ENCODE data around the gene JADE2.
"Not testable (repeated sequence)": the region's sequence is repeated elsewhere in the genome, so short reads cannot be mapped to it uniquely, and the experiment has no call there.

The JADE2 gene

DNA sequence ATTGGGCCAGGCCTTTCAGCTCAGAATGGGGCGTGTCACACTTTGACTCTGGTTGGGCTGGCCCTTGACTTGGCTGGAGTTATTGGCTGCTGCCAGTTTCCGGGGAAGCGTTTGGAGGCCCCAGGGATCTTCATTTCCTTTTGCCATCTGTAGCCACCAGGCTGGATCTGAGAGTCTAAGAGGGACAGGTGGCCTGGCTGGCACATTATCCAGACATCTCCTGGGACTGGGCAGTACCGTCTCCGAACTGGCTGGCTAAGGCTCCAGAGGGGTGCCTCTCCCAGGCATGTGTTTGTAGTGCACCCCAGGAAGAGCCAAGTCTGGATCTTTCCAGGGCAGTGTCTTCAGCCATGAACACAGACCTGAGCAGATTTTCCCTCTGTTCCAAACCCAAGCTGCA is 9.7 kb upstream of the JADE2 start:
- H3K9me3 ChIP-seq (ENCODE audit: low read length): no peaks in the 10 kb centered on the region
- H3K36me3 ChIP-seq (ENCODE audit: insufficient read depth, low read length): no peaks in the 10 kb centered on the region
- H3K4me1 ChIP-seq (ENCODE audit: insufficient read depth, low read length): no peaks in the 10 kb centered on the region
- peaks cover 5% of the 10 kb centered on the region for H3K27me3 ChIP-seq (ENCODE audit: insufficient read depth, low read length)
- H3K4me3 ChIP-seq (ENCODE audit: low read length): no peak overlapping the region
- H2AFZ ChIP-seq (ENCODE audit: low read depth, low read length): no peak overlapping the region

DNA sequence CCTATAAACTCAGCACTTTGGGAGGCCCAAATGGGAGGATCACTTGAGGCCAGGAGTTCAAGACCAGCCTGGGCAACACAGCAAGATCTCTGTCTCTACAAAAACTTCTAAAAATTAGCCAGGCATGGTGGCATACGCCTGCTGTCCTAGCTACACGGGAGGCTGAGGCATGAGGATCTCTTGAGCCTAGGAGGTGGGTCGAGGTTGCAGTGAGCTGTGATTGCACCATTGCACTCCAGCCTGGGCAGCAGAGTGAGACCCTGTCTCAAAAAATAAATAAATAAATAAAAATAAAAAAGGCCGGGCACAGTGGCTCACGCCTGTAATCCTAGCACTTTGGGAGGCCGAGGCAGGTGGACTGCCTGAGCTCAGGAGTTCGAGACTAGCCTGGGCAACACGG is 8.5 kb upstream of the JADE2 start:
- H3K36me3 ChIP-seq (ENCODE audit: insufficient read depth, low read length); H2AFZ ChIP-seq (ENCODE audit: low read depth, low read length); H3K9me3 ChIP-seq (ENCODE audit: low read length); H3K4me3 ChIP-seq (ENCODE audit: low read length); H3K4me1 ChIP-seq (ENCODE audit: insufficient read depth, low read length): not testable (repeated sequence)
- H3K27me3 ChIP-seq (ENCODE audit: insufficient read depth, low read length): peaks cover 10% of the 10 kb centered on the region

- no peak overlapping the region for H2AFZ ChIP-seq (ENCODE audit: low read depth, low read length)
- H3K36me3 ChIP-seq (ENCODE audit: insufficient read depth, low read length): no peaks in the 10 kb centered on the region
- H3K4me1 ChIP-seq (ENCODE audit: insufficient read depth, low read length): no peaks in the 10 kb centered on the region
- H3K27me3 ChIP-seq (ENCODE audit: insufficient read depth, low read length): peaks cover 12% of the 10 kb centered on the region
- no peaks in the 10 kb centered on the region for H3K9me3 ChIP-seq (ENCODE audit: low read length)
- no peak overlapping the region for H3K4me3 ChIP-seq (ENCODE audit: low read length)
These were observed 7.9 kb upstream of the JADE2 start for GRCh38 chr5:134517553-134517952.

- H2AFZ ChIP-seq (ENCODE audit: low read depth, low read length): no peak overlapping the region
- H3K36me3 ChIP-seq (ENCODE audit: insufficient read depth, low read length): no peaks in the 10 kb centered on the region
- no peaks in the 10 kb centered on the region for H3K9me3 ChIP-seq (ENCODE audit: low read length)
- H3K4me3 ChIP-seq (ENCODE audit: low read length): no peak overlapping the region
- peaks cover 4% of the 10 kb centered on the region for H3K4me1 ChIP-seq (ENCODE audit: insufficient read depth, low read length)
- peaks cover 35% of the 10 kb centered on the region for H3K27me3 ChIP-seq (ENCODE audit: insufficient read depth, low read length)
These were observed 5.5 kb upstream of the JADE2 start for GRCh38 chr5:134519989-134520388.

GRCh38 chr5:134521841-134522240 is 3.6 kb upstream of the JADE2 start:
- Histone ChIP-seq H3K9me3 (ENCODE audit: low read length) (no peaks in the 10 kb centered on the region), H2AFZ (ENCODE audit: low read depth, low read length) (no peak overlapping the region), H3K36me3 (ENCODE audit: insufficient read depth, low read length) (no peaks in the 10 kb centered on the region), H3K4me3 (ENCODE audit: low read length) (no peak overlapping the region), H3K4me1 (ENCODE audit: insufficient read depth, low read length) (peaks cover 4% of the 10 kb centered on the region), H3K27me3 (ENCODE audit: insufficient read depth, low read length) (peaks cover 35% of the 10 kb centered on the region)

DNA sequence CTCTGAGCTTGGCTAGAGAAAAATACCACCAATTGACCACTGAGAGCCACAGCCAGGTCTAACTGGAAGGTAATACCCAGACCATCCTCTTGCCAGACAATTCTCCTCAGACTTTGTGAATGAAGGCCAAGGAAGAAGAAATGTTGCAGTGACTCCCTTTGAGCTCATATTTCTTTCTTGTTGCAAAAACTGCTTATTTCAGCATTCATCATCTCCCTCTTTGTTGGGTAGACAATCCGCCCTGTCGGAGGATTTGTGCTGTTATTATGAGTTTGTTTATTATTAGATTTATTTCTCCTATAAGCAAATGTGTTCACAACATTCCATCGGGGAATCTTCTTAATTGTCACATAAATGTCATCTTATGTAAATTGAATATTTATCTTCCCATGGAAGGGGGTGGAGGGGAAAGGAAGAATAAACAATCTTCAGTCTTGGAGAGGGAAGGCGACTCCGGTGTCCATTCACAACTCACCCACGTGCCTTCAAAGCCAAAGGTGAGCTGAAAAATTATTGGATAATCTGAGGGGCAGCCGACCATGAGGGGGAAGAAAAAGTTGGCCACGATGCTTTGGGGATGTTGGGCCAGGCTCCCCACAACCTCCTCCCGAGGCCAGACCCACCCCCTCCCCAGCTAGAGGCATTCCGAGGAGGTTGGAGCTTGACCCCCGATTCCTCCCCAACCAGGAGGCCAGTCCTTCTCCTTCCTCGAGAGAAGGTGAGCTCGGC is 1.8 kb upstream of the JADE2 start:
- no peaks in the 10 kb centered on the region for H3K9me3 ChIP-seq (ENCODE audit: low read length)
- H3K4me1 ChIP-seq (ENCODE audit: insufficient read depth, low read length): peaks cover 13% of the 10 kb centered on the region
- H3K27me3 ChIP-seq (ENCODE audit: insufficient read depth, low read length): peaks cover 36% of the 10 kb centered on the region
- H2AFZ ChIP-seq (ENCODE audit: low read depth, low read length): no peak overlapping the region
- H3K36me3 ChIP-seq (ENCODE audit: insufficient read depth, low read length): no peaks in the 10 kb centered on the region
- no peak overlapping the region for H3K4me3 ChIP-seq (ENCODE audit: low read length)

- H3K27me3 ChIP-seq (ENCODE audit: insufficient read depth, low read length): peaks cover 41% of the 10 kb centered on the region
- peak overlapping the region; percentile 59 for H2AFZ ChIP-seq (ENCODE audit: low read depth, low read length)
These were observed 1.1 kb upstream of the JADE2 start for GRCh38 chr5:134524272-134524825.

GRCh38 chr5:134525683-134526482 is 413 bp downstream of the JADE2 start:
- Histone ChIP-seq H3K4me3 (ENCODE audit: low read length) (peak overlapping the region; percentile 62), H2AFZ (ENCODE audit: low read depth, low read length) (peak overlapping the region; percentile 95), H3K36me3 (ENCODE audit: insufficient read depth, low read length) (no peaks in the 10 kb centered on the region), H3K27me3 (ENCODE audit: insufficient read depth, low read length) (peaks cover 35% of the 10 kb centered on the region), H3K9me3 (ENCODE audit: low read length) (no peaks in the 10 kb centered on the region), H3K4me1 (ENCODE audit: insufficient read depth, low read length) (peaks cover 26% of the 10 kb centered on the region)

More at GRCh38 chr5:134524272-134524825, 1.1 kb upstream of the JADE2 start:
- Histone ChIP-seq H3K36me3 (ENCODE audit: insufficient read depth, low read length) (no peaks in the 10 kb centered on the region), H3K4me1 (ENCODE audit: insufficient read depth, low read length) (peaks cover 13% of the 10 kb centered on the region), H3K4me3 (ENCODE audit: low read length) (peak overlapping the region; percentile 62), H3K9me3 (ENCODE audit: low read length) (no peaks in the 10 kb centered on the region)

- Histone ChIP-seq H2AFZ (ENCODE audit: low read depth, low read length) (peak overlapping the region; percentile 95), H3K9me3 (ENCODE audit: low read length) (no peaks in the 10 kb centered on the region), H3K4me1 (ENCODE audit: insufficient read depth, low read length) (peaks cover 29% of the 10 kb centered on the region), H3K27me3 (ENCODE audit: insufficient read depth, low read length) (peaks cover 30% of the 10 kb centered on the region), H3K4me3 (ENCODE audit: low read length) (peak overlapping the region; percentile 62), H3K36me3 (ENCODE audit: insufficient read depth, low read length) (no peaks in the 10 kb centered on the region)
These were observed 1.1 kb downstream of the JADE2 start for GRCh38 chr5:134526483-134527155.

GRCh38 chr5:134527156-134527960 is 1.9 kb downstream of the JADE2 start:
- Histone ChIP-seq H3K9me3 (ENCODE audit: low read length) (no peaks in the 10 kb centered on the region), H2AFZ (ENCODE audit: low read depth, low read length) (peak overlapping the region; percentile 95), H3K4me3 (ENCODE audit: low read length) (peak overlapping the region; percentile 62), H3K36me3 (ENCODE audit: insufficient read depth, low read length) (no peaks in the 10 kb centered on the region), H3K4me1 (ENCODE audit: insufficient read depth, low read length) (peaks cover 29% of the 10 kb centered on the region), H3K27me3 (ENCODE audit: insufficient read depth, low read length) (peaks cover 30% of the 10 kb centered on the region)

GRCh38 chr5:134527961-134528424 is 2.5 kb downstream of the JADE2 start:
- Histone ChIP-seq H3K4me3 (ENCODE audit: low read length) (peak overlapping the region; percentile 62), H3K36me3 (ENCODE audit: insufficient read depth, low read length) (no peaks in the 10 kb centered on the region), H2AFZ (ENCODE audit: low read depth, low read length) (peak overlapping the region; percentile 15), H3K27me3 (ENCODE audit: insufficient read depth, low read length) (peaks cover 25% of the 10 kb centered on the region), H3K4me1 (ENCODE audit: insufficient read depth, low read length) (peaks cover 29% of the 10 kb centered on the region), H3K9me3 (ENCODE audit: low read length) (no peaks in the 10 kb centered on the region)

DNA sequence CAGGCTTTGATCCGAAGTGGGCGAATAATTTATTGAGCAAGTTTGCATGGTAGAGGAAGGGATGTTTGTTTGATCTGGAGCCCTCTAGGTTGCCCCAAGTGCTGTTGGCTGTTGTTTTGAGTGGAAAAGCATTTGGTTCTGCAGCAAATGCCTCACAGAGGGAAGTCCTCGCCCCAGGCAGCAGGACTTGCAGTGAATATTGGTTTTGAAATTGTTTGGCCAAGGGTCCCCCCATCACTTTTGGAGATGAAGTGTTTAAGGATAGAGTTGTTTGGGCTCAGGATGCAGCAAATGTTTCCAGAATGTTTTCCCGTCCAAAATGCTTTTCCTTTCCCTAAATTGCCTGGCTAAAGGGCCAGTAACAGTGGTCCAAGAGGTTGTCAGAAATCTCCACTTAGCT is 3.1 kb downstream of the JADE2 start:
- no peaks in the 10 kb centered on the region for H3K36me3 ChIP-seq (ENCODE audit: insufficient read depth, low read length)
- no peaks in the 10 kb centered on the region for H3K9me3 ChIP-seq (ENCODE audit: low read length)
- H3K4me3 ChIP-seq (ENCODE audit: low read length): no peak overlapping the region
- no peak overlapping the region for H2AFZ ChIP-seq (ENCODE audit: low read depth, low read length)
- peaks cover 19% of the 10 kb centered on the region for H3K27me3 ChIP-seq (ENCODE audit: insufficient read depth, low read length)
- peaks cover 29% of the 10 kb centered on the region for H3K4me1 ChIP-seq (ENCODE audit: insufficient read depth, low read length)

Measured in neuron (in vitro differentiated cells).